ENCODE results near the gene MYH9. TPM values are rescaled to one million over a fixed set of nuclear protein-coding genes. Genes with fewer than 3 reads are reported as not detected.

MYH9 gene
- total RNA-seq, 1 donor from 2014 or later, result 242 TPM

- no peak for DNase-seq
These were observed 76.2 kb downstream of the MYH9 start for GRCh38 chr22:36311386-36312085.

DNA sequence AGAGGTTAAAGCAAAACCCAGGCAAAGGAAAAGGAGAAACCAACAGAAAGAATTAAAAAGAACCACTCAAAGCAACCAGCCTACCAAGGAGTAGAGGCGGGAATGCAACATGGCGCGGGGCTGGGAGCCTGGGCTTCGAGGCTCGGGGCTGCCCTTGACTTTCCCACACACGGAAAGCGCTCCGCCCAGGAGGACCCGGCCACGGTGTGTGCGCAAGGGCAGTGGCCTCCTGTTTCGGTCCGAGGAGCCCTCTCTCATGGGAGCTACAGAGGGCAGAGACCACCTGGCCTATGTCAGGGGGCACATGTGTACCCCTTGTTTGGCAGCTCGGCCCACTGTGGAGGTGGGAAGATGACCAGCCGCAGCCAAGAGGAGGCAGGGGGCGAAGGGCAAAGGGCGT lies 78.9 kb downstream of the MYH9 start:
- no peak for DNase-seq

GRCh38 chr22:36306227-36306626 lies 81.5 kb downstream of the MYH9 start:
- no peak for DNase-seq

GRCh38 chr22:36305813-36306212 lies 82.0 kb downstream of the MYH9 start:
- DNase-seq, result no peak

DNA sequence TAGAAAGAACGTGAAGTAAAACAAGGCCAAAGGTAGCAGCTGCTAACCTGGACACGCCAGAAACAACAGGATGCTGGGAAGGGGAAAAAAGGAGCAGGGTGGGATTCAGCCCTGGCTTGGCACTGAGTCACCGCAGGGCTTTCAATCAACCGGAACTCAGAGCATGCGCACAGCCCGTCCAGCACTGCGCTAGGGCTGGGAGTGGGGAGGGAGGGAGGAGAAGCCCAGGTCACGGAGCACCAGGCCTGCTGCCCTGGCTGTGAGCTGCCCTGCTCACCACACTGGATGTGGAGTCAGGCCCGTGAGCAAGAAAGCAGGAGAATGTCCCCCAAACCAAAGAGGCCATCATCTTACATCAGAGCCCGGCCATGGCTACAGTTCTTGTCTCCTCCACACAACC lies 83.3 kb downstream of the MYH9 start:
- no peak for DNase-seq

DNA sequence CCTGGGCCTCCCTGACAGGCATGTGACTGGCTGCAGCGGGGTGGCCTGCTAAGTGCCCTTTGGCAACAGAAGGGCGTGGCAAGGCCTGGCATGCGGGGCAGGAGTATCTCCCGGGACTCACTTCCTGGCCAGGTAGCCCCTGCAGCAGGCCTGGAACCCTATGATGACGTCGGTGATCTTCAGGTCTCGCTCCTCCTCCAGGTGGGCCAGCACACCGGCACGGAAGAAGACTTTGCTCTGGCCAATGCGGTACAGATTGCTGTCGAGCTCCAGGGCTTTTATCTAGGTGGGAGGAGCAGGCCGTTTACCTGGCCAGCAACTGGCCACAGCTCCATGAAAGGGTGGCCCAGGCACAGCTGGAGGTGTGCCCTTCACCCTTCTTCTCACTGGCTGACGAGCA lies 83.9 kb downstream of the MYH9 start:
- no peak for DNase-seq

DNA sequence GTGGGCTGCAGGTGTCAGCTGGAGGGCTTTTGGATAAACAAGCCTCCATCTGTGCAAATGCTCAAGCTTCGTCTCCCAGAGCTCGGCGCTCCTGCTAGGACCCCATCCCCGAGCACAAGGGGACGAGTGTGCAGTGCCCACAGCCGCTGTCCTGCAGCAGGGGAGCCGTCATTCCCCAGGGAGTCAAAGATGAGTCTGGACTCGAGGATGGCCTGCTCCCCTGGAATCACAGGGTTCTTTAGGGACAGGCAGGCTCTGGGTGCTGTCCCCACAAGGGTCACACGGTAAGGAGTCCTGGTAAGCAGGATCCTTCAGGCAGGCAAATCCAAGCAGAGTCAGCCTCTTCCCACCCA lies 84.7 kb downstream of the MYH9 start:
- no peak for DNase-seq

GRCh38 chr22:36302439-36303114 lies 85.2 kb downstream of the MYH9 start:
- no peak for DNase-seq

GRCh38 chr22:36301851-36302250 lies 85.9 kb downstream of the MYH9 start:
- DNase-seq, result no peak

- peak; percentile 87 for DNase-seq
These were observed 86.4 kb downstream of the MYH9 start for GRCh38 chr22:36301384-36301828.

GRCh38 chr22:36300396-36301212 lies 87.2 kb downstream of the MYH9 start:
- no peak for DNase-seq

- DNase-seq, result no peak
These were observed 87.9 kb downstream of the MYH9 start for GRCh38 chr22:36299911-36300310.

- no peak for DNase-seq
These were observed 88.5 kb downstream of the MYH9 start for GRCh38 chr22:36299295-36299694.

GRCh38 chr22:36298601-36299000 lies 89.2 kb downstream of the MYH9 start:
- DNase-seq, result no peak

- no peak for DNase-seq
These were observed 89.6 kb downstream of the MYH9 start for GRCh38 chr22:36298118-36298517.

DNA sequence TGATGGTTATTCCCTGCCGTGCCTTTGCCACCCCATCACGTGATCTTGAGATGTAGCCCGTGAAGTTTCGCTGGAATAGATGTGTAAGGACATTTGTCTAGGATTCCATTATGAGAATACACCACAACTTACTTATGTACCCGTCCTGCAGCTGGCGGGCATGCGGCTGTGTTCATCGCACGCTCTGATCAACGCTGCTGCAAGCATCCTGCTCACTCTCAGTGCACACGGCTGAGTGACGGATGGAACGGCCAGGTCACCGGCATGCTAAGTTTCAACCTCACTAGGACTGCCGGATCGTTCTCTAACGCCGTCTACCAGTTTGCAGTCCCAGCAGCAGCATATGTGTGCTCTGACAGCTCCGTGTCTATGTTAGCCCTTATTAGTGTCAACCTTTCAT lies 90.2 kb downstream of the MYH9 start:
- DNase-seq, result no peak

GRCh38 chr22:36296690-36297089 lies 91.1 kb downstream of the MYH9 start:
- DNase-seq, result no peak

GRCh38 chr22:36295247-36295646 lies 92.5 kb downstream of the MYH9 start:
- no peak for DNase-seq

DNA sequence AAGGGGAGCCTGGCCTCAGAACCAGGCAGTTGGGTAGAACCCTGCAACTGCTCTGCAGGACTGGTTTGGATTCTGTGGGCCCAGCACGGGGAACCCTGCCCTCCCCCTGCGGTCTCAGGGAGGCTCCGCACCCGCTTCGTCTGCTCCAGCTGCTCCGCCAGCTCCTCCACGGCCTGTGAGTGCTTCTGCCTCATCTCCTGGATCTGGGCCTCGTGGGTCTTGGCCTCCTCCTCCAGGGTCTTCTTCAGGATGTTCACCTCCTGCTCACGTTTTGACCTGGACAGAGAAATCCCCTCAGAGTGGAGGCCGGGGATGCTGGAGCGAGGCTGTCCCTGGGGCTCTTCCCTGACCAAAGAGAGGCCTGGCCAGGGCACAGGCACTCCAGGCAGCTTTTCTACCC lies 93.0 kb downstream of the MYH9 start:
- DNase-seq, result no peak

GRCh38 chr22:36294293-36294620 lies 93.5 kb downstream of the MYH9 start:
- no peak for DNase-seq

DNA sequence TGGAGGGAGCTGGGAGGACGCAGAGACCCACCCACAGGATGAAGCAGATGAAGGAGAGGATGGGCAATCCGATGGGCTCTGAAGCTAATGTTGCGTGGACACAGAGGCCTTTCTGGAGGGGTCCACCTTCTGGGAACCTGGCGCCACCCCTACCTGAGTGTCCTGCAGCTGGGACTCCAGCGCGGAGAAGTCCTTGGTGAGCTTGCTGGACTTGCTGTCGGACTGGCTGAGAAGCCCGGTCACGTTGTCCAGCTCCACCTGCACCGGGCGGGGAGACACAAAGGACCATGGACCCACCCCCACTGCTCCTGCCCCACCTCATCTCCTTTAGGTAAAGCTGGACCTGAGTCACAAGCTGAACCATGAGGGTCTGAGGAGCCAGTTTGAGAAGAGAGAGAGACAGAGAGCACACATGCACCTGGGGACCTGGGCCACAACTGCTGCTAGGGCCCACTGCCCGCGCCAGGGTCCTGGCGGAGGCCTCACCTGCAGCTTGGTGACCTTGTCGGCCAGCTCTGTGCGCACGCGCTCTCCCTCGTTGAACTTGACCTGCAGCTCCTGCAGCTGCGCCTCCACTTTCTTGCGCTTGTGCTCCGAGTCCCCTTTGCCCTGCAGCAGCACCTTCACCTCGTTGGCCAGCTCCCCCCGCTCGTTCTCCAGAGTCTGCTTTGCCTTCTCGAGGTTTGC lies 94.0 kb downstream of the MYH9 start:
- DNase-seq, result no peak

- no peak for DNase-seq
These were observed 94.8 kb downstream of the MYH9 start for GRCh38 chr22:36292823-36293530.
